Skin of body (tissue), 2 donors: ENCODE data around the gene PTPN22. TPM values are rescaled to one million over a fixed set of nuclear protein-coding genes. Genes with fewer than 3 reads are reported as not detected.
"Not testable (repeated sequence)": the region's sequence is repeated elsewhere in the genome, so short reads cannot be mapped to it uniquely, and the experiment has no call there.

Experiments
- DNase-seq: peaks from one replicate; lab custom pipeline; 2025; lab: John Stamatoyannopoulos, UW
- total RNA-seq: library from RNA; depleted of rRNA; stranded (reverse); fragments of >200 nt; gene quantifications from one replicate; pipeline ENCODE4 v1.2.3, GENCODE V29; 2014

The PTPN22 gene
- total RNA-seq, 1 donor from 2014 or later: 2.6 TPM

DNA sequence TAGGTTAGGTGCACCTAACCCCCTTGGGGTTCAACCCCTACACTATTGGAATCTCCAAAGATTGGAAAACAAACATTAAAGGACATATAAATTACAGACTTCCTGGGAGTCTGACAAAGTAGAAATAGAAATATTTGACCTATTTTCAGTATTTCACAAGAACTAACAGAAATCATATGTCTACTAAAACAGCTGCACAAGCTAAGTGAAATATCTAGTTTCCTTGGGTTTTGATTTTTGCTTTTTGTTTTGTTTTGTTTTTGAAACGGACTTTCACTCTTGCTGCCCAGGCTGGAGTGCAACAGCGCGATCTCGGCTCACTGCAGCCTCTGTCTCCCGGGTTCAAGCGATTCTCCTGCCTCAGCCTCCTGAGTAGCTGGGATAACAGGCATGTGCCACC lies 18.8 kb downstream of the PTPN22 start:
- DNase-seq: not testable (repeated sequence)

DNA sequence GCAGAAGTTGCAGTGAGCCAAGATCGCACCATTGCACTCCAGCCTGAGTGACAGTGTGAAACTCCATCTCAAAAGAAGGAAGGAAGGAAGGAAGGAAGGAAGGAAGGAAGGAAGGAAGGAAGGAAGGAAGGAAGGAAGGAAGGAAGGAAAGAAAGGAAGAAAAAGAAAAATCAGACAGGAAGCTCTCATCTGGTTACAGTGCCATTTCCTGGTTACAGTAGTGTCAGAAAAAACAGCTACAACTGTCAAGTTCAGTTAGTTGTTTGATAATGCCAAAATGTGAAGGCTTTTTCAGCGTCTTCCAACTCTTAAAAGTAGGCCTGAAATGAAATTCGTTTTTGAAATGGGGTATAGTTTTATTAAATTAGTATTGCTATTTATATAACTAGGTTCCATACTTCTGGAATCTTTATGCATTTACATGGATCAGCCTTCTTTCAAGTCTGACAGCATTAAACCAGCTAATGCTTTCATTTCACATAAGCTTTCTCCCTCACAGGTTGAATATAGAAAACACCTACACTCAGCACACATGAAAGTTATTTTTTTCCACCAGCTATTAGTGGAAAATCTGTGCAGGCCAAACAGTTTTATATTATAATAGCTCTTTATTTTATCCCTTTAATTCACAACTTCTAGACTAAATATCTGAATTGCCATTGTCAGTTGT lies 21.2 kb downstream of the PTPN22 start:
- no peak for DNase-seq

DNA sequence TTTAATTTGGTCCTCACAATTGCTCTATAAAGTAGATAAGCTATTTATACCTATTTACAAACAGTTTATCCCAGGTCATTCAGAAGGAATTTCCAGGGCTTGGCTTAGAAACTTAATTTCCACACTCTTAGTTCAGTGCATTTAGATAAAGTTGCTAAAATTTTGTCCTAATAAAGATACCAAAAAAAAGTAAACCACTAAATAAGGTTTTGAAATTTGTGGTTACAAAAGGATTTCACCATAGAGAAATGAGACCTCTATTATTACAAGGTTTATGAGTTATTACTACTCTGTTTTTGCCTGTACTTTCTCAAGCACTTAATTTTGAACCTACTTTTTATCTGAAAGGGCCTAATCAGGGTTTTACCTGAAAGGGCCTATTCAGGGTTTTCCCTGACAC lies 22.4 kb downstream of the PTPN22 start:
- DNase-seq: no peak

DNA sequence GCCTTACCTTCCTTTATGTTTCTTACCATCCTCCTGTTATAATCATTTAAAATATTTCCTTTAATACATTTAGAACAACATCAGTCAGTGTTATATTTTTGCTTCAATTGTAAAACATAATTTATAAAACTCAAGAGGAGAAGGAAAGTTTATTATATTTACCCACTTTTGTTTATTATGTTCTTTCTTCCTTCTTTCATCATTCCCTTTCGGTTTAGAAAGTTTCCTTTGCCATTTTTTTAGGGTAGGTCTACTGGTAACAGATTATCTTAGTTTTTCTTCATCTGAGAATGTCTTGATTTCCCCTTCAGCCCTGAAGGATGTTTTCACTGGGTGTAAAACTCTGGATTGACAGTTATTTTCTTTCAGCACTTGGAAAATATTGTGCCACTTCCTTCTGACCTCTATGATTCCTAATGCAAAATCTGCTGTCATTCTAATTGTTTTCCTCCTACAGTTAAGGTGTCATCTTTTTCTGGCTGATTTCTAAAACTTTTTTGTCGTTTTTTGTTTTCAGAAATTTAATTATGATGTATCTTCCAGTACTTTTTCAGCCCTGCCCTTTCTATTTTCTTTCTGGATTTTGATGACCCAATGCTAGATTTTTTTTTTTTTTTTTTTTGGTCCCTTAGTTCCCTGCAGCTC lies 25.0 kb downstream of the PTPN22 start:
- DNase-seq: no peak

DNA sequence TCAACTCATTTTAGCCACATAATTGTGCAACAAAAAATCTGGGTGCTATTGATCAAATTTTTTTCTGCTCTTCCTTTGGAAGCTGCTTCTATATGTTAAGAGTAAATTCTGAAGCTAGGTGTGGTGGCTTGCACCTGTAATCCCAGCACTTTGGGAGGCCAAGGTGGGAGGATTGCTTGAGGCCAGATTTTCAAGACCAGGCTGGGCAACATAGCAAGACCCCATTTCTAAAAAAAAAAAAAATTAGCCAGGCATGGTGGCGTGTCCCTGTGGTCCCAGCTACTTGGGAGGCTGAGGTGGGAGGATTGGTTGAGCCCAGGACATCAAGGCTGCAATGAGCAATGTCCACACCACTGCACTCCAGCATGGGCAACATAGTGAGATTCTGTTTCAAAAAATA lies 35.0 kb downstream of the PTPN22 start:
- DNase-seq: no peak

DNA sequence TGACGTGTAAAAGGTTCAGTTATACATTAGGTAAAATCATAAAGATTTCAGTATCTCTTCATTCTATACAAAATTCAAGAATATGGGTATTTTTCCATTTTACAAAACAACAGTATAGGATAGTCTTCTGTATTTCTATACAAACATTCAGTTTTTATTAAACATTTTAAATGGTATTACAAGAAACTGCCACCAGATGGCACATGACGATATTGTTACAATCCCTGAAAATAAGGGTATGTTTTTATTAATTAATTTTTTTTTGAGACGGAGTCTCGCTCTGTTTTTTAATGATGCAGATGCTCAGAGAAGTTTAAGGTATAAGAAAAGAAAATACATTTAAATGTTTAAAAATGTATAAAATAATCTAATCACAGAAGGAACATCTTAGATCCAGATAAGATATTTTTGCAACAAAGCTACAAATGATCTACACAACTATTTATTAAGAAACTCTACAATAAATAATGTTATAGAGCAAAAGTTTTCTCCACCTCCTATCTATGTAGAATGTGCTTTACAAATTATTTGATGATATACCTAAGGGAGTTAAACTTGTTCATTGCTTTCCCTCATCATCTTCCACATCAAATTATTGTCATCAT lies 35.7 kb downstream of the PTPN22 start:
- peak; percentile 17 for DNase-seq

- DNase-seq: no peak
Measured at GRCh38 chr1:113834716-113835115, 36.8 kb downstream of the PTPN22 start.

DNA sequence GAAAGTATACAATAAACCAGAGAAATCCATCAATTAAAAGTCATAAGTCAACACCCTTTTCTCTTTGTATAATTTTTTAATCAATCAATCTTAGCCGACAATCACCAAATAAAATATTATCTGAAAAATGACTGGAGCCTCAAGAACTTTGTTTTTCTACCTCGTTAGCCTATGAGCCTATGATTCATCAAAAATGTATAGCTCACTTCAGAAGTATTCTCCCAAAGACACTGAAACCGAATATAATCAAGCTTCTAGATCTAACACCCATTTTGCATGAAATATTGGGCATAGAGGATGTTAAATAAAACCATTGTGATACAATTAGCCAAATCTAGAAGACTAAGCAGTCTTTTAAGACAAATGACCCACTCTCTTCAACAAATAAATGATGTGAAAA lies 41.5 kb downstream of the PTPN22 start:
- no peak for DNase-seq

GRCh38 chr1:113821916-113822315 lies 49.6 kb downstream of the PTPN22 start:
- peak; percentile 1 for DNase-seq

DNA sequence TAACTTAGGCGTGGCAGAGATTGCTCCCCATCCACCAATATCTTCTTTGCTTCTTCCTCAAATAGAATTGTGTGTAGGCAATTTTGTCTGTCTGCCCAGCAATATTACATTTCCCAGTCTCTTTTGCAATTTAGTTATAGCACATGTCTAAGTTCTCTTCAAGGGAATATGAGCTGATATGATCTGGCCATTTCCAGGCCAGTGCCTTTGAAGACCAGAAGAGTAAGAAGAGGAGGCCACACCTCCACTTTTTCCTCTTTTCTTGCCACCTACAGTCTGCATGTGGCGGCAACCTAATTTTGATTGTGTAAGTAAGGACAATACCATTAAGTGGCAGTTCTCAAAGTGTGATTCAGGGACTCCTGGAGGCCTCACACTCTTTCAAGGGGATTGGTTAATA lies 52.9 kb downstream of the PTPN22 start:
- no peak for DNase-seq

DNA sequence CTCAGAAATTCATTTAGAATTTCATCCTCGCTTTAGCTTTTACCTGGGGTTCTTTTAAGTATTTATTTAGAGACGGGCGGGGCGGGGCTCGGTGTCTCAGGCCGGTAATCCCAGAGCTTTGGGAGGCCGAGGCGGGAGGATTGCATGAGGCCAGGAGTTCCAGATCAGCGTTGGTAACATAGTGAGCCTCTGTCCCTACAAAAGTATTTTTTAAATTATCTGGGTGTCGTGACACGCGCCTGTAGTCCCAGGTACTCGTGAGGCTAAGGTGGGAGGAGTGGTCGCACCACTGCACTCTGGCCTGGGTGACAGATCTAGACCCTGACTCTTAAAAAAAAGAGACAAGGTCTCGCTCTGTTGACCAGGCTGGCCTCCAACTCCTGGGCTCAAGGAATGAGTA lies 58.3 kb downstream of the PTPN22 start:
- DNase-seq: no peak

DNA sequence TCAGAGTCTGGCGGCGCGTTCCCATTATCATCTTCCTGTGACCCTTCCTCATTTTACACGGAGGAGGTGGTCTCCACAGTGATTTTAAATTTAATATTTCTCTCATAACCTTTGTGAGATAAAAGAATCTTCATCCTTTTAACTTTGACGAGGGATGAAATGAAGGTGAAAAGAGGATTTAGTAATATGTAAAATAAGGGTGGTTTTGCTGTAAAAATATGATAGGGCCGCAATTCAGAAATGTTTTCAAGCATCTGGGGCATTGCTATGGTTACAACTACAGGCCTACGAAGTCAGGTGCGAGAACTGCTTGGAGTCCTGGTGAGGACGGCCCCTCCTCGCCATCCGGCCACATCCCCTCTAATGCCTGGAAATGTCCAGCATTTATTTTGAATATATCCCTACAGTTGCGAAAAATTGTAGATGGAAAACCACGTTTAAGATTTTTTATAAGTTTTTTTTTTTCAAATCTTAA lies 58.8 kb downstream of the PTPN22 start:
- no peak for DNase-seq

DNA sequence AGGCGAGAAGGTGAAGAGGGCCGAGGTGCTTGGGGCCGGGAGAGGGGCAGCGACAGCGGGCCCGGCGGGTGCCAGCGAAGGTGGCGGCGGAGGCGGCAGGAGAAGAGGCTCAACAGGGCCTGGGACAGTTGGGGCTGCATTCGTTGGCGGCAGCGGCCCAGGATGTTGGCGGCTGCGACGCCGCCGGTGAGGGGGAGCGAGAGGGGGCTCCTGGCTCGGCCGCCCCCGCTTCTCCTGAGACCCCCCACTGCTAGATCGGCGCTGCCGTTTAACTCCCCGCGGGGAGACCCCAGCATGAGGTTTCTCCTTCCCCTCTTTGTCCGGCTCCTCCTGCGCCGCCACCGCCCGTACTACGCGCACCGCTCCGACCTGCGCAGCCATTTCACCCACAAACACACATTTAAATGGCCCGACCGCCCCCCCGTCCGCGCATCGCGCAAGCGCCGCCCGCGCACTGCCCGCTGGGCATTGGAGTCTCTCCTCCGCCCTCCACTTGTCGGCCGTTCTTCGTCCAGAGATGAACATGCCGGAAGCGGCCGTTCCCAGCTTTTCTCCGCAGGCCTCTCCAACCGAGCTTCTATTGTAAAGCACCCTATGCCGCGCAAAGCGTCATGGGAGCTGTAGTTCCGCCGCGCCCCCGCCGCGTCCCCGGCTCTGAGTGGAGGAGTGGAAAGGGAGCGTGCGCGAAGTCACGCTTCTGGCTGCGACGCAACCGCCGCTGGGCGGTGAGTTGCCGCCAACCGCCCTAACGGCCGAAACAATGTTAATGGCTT lies 59.4 kb downstream of the PTPN22 start, which contains the start of gene RSBN1:
Gene RSBN1 (minus strand): TSS at position 589 of the 773 bp plus-strand sequence. CDS start 64 bp downstream, at position 525.
- DNase-seq: peak; percentile 99

- DNase-seq: peak; percentile 38
Measured at GRCh38 chr1:113811156-113811887, 60.2 kb downstream of the PTPN22 start.

- no peak for DNase-seq
Measured at GRCh38 chr1:113809670-113810602, 61.6 kb downstream of the PTPN22 start.

GRCh38 chr1:113808450-113809195 lies 62.9 kb downstream of the PTPN22 start:
- DNase-seq: no peak

DNA sequence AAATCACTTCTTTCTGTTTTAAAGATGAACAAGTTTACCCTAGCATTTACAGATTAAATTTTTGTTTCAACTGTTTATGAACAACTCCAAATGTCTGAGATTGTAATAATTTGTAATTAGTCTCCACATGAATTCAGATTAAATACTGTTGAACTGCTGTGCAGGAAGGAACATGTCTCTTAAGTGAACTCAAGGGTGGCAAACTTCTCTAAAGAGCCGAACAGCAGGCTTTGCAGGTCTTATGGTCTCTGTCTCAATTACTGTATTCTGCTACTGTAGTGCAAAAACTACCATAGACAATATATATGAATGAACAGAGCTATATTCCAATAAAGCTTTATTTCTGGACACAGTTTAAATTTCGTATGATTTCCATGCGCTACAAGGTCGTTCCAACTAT lies 65.9 kb downstream of the PTPN22 start:
- no peak for DNase-seq

DNA sequence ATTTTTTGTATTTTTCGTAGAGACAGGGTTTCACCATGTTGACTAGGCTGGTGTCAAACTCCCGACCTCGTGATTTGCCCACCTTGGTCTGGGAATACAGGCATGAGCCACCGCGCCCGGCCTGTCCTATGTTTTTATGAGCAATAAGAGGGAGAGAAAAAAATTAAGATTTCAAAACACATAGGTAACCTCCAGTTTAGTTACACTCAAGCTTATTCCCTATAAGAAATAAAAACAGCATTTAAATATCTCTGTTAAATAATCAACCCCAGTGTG lies 66.3 kb downstream of the PTPN22 start:
- no peak for DNase-seq

GRCh38 chr1:113804421-113805255 lies 66.9 kb downstream of the PTPN22 start:
- no peak for DNase-seq
